Testis (tissue), 2 donors: ENCODE data around the gene SETD2.

Experiments used
- CTCF ChIP-seq, 3 experiments: fragments of 450-650 bp in 2 of 3; fragments of 200-600 bp in 1 of 3; sonication (generic) in 1 of 3; IDR thresholded peaks; one replicate each; pipeline ENCODE4 v1.5.1; 2016 to 2019; ENCODE audit warnings: antibody characterized with exemption in 3 of 3, mild to moderate bottlenecking in 2 of 3, moderate library complexity in 1 of 3
- POLR2A ChIP-seq: fragments of 450-650 bp; IDR thresholded peaks from one replicate; pipeline ENCODE4 v1.6.1; 2017; ENCODE audit warnings: antibody characterized with exemption, mild to moderate bottlenecking, moderate library complexity

DNA sequence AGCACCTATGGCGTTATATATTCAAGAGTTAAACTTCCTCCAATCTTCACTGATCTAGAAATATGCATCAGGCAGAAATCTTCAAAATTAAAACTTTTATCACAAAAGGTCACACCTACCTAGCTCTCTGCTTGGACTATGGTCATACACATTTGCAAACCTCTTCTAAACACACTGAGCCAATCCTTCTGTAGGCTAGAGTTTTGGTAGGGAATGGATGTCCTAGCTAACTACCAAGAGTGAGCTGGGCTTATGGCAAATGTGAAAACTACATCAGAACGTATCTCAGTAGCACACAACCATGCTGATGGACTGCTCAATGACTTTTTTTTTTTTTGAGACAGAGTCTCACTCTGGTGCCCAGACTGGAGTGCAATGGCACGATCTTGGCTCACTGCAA lies 29.6 kb downstream of the SETD2 start:
- TF ChIP-seq CTCF (IDR thresholded peaks at IDR 0.05) (no peak), POLR2A (no peak)
